AG04449 (cell line): ENCODE data around the gene CDX1.
"Not testable (repeated sequence)": the region's sequence is repeated elsewhere in the genome, so short reads cannot be mapped to it uniquely, and the experiment has no call there.

Experiments
- CTCF ChIA-PET: fragments of 350-600 bp; formaldehyde crosslinking; extraction: SDS; loops from one replicate; lab custom pipeline; 2021; ENCODE audit warnings: antibody characterized with exemption; lab: Yijun Ruan, JAX
- POLR2A ChIA-PET: fragments of 400-600, 350-600 bp; formaldehyde crosslinking; extraction: SDS; loops from one replicate; lab custom pipeline; 2020; ENCODE audit warnings: antibody characterized with exemption, inconsistent platforms; lab: Yijun Ruan, JAX
- DNase-seq: peaks from one replicate; pipeline ENCODE4 v3.0.0-alpha.2; 2010; ENCODE audit warnings: low read depth, low spot score
- H3K4me3 ChIP-seq: 2 replicates; pipeline ENCODE4 v1.5.1; 2011; ENCODE audit warnings: low read depth, mild to moderate bottlenecking, control low read depth, low read length
- TF ChIP-seq, protein P1 (sequence below): IDR thresholded peaks from one replicate; pipeline ENCODE4 v1.5.1; 2011; ENCODE audit warnings: mild to moderate bottlenecking, moderate library complexity, low read length, control low read depth, inconsistent platforms; ENCODE audit not compliant: insufficient read depth; ENCODE audit errors: missing control alignments

CDX1 gene

DNA sequence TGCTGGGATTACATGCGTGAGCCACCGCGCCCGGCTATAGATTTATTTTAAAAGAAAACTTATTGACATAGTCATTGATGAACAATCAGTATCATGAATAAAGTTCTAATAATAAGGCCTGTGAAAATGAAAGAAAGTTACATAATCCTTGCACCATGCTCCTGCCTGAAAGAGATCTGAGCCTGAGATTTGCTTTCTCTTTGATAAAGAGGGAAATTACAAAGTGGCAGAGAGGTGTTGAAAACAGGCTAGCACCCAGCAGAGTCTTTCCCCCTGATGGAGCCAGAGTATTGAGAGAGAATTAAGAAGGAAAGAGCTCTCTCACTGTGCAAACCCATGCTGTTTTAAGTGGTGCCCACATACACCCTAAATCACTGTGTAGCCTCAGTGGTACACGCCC lies 60.5 kb downstream of the CDX1 start:
- ChIA-PET CTCF (interaction anchor here (0.9 to 3.2 kb wide), 5 partner anchors 9 to 393 kb away, joined by 3 to 16 read pairs (median 7); no protein-coding TSS in a partner anchor), POLR2A (no interaction called here)
- DNase-seq, result no peak
- H3K4me3 ChIP-seq, result no peak overlapping the region
- TF ChIP-seq, protein P1, sequence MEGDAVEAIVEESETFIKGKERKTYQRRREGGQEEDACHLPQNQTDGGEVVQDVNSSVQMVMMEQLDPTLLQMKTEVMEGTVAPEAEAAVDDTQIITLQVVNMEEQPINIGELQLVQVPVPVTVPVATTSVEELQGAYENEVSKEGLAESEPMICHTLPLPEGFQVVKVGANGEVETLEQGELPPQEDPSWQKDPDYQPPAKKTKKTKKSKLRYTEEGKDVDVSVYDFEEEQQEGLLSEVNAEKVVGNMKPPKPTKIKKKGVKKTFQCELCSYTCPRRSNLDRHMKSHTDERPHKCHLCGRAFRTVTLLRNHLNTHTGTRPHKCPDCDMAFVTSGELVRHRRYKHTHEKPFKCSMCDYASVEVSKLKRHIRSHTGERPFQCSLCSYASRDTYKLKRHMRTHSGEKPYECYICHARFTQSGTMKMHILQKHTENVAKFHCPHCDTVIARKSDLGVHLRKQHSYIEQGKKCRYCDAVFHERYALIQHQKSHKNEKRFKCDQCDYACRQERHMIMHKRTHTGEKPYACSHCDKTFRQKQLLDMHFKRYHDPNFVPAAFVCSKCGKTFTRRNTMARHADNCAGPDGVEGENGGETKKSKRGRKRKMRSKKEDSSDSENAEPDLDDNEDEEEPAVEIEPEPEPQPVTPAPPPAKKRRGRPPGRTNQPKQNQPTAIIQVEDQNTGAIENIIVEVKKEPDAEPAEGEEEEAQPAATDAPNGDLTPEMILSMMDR, result no peak

DNA sequence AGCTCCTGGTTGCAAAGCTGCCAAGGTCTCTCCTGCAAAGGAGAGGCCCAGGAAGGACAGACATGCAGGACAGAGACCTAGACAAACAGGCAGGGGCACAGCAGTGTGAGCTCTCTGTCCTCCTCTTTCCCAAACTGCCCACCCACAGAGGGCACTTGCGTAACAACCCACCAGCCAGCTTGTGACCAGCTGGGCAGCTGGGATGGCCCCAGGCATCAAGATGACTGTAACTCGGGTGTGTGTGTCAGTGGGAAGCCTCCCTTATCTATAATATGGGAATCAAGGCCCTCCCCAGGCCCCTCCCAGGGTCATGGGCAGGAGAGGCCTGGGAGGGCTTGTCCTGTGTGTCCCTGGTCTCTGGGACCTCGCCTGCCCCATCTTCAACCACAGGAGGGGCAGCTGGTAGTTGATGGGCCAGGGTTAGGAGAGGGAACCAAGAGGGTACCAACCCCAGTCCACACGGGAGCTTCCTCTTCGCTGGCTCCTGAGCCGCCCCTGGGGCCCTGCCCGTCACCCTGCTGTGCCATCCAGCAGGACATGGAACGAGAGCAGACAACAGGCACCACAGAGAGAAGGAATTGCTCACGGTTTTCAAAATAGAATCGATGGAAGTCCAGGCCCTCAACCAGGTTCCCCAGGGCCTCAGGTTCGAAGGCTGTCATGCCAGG lies 61.2 kb downstream of the CDX1 start:
- no peak for DNase-seq
- TF ChIP-seq, protein P1, result no peak
- ChIA-PET CTCF (interaction anchor here (0.9 to 3.2 kb wide), 5 partner anchors 9 to 393 kb away, joined by 3 to 16 read pairs (median 7); no protein-coding TSS in a partner anchor), POLR2A (no interaction called here)
- no peak overlapping the region for H3K4me3 ChIP-seq

DNA sequence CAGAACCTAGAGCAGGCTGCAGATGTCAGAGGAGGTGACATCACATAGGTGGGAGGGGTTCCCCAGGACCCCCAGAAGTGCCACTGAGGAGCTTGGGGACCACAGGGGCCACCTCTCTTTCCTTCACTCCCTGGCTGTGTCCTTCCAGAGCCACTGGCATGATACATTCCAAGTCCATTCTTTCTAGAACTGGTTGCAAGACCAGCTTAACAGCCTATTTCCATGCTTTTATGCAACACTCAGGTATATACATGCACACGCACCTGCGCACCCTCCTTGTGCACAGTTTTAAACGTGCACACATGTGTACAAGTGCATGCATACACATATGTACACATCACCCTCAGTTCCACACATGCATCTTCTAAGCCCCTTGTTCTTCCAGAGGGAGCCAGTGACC lies 63.0 kb downstream of the CDX1 start:
- H3K4me3 ChIP-seq, result no peak overlapping the region
- CTCF ChIA-PET, result interaction anchor here (1.3 to 3.2 kb wide), 3 partner anchors 11 to 120 kb away, joined by 4 to 16 read pairs (median 10); no protein-coding TSS in a partner anchor
- DNase-seq, result no peak
- TF ChIP-seq, protein P1, result no peak
- POLR2A ChIA-PET, result no interaction called here

DNA sequence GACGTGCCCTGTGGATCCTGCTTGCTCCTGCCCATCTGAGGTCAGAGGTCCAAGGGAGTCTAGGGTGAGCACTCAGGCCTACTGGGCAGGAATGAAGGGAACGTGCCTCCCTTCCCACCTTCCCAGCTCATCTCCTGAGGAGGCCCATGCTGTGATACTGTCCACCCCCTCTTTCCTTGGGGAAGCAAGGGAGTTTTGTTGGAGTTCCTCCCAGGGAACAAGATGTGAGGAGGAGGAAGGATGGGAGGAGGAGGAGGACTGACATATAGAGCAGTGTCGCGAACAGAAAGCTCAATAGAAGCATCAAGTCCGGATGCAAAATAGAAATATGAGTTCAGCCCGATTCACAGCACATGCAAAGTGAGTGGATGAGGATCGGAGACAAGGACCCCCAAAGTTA lies 64.3 kb downstream of the CDX1 start:
- TF ChIP-seq, protein P1, result no peak
- CTCF ChIA-PET, result interaction anchor here (1.3 to 1.6 kb wide), 4 partner anchors 12 to 240 kb away, joined by 3 to 10 read pairs (median 6); no protein-coding TSS in a partner anchor
- no peak for DNase-seq
- H3K4me3 ChIP-seq, result no peak overlapping the region
- POLR2A ChIA-PET, result no interaction called here

DNA sequence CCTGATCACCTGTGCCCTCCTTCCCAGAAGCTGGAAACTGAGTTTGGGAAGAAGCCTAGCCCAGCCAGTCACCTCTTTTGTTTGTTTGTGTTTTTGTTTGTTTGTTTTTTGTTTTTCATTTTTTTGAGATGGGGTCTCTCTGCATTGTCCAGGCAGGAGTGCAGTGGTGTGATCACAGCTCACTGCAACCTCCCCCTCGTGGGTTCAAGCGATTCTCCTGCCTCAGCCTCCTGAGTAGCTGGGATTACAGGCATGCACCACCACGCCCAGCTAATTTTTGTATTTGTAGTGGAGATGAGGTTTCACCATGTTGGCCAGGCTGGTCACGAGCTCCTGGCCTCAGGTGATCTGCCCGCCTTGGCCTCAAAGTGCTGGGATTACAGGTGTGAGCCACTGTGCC lies 67.1 kb downstream of the CDX1 start:
- DNase-seq, H3K4me3 ChIP-seq, POLR2A ChIA-PET: not testable (repeated sequence)
- CTCF ChIA-PET, result interaction anchor here (0.5 to 3.0 kb wide), 3 partner anchors 9 to 104 kb away, joined by 3 to 8 read pairs (median 3); no protein-coding TSS in a partner anchor
